ENCODE measurements around the gene CCNB1IP1.

GRCh38 chr14:20331053-20331613 is 1.9 kb downstream of the CCNB1IP1 start:
- TF ChIP-seq EZH2 (IDR thresholded peaks at IDR 0.05) (no peak), POLR2AphosphoS5 (IDR thresholded peaks at IDR 0.05; ENCODE audit: borderline replicate concordance, low read depth, low read length) (no peak)
